ENCODE results near the gene JPT2.
"Not testable (repeated sequence)": the region's sequence is repeated elsewhere in the genome, so short reads cannot be mapped to it uniquely, and the experiment has no call there.

JPT2 gene

GRCh38 chr16:1713933-1714332, 35.9 kb downstream of the JPT2 start:
- no peaks in the 10 kb centered on the region for H3K9me3 ChIP-seq (ENCODE audit: control insufficient read depth in 5 of 5, low read length in 5 of 5)
- peaks cover 0 to 3% (median 0%) of the 10 kb centered on the region in 5 donors for H3K36me3 ChIP-seq (ENCODE audit: control insufficient read depth in 5 of 5, insufficient read depth in 5 of 5, low read length in 5 of 5)
- no peak overlapping the region for H3K27ac ChIP-seq (ENCODE audit: low read depth, low read length)
- no peak overlapping the region for H3K9ac ChIP-seq (ENCODE audit: low read length in 5 of 5)
- no peaks in the 10 kb centered on the region for H3K27me3 ChIP-seq (ENCODE audit: control insufficient read depth in 5 of 5, insufficient read depth in 4 of 5, low read length in 5 of 5)
- no peak overlapping the region for H3K4me3 ChIP-seq (ENCODE audit: low read depth in 1 of 5, low read length in 5 of 5)
- H3K4me1 ChIP-seq (ENCODE audit: control insufficient read depth in 5 of 5, insufficient read depth in 5 of 5, low read length in 5 of 5), result peaks cover 0 to 25% (median 14%) of the 10 kb centered on the region in 5 donors

GRCh38 chr16:1715220-1715619, 37.1 kb downstream of the JPT2 start:
- Histone ChIP-seq H3K27ac (ENCODE audit: low read depth, low read length) (no peak overlapping the region), H3K4me1 (ENCODE audit: control insufficient read depth in 5 of 5, insufficient read depth in 5 of 5, low read length in 5 of 5) (peaks cover 0 to 17% (median 8%) of the 10 kb centered on the region in 5 donors), H3K27me3 (ENCODE audit: control insufficient read depth in 5 of 5, insufficient read depth in 4 of 5, low read length in 5 of 5) (no peaks in the 10 kb centered on the region), H3K9me3 (ENCODE audit: control insufficient read depth in 5 of 5, low read length in 5 of 5) (no peaks in the 10 kb centered on the region), H3K4me3 (ENCODE audit: low read depth in 1 of 5, low read length in 5 of 5) (no peak overlapping the region), H3K36me3 (ENCODE audit: control insufficient read depth in 5 of 5, insufficient read depth in 5 of 5, low read length in 5 of 5) (peaks cover 0 to 3% (median 0%) of the 10 kb centered on the region in 5 donors), H3K9ac (ENCODE audit: low read length in 5 of 5) (no peak overlapping the region)

- H3K36me3 ChIP-seq (ENCODE audit: control insufficient read depth in 5 of 5, insufficient read depth in 5 of 5, low read length in 5 of 5); H3K9me3 ChIP-seq (ENCODE audit: control insufficient read depth in 5 of 5, low read length in 5 of 5); H3K9ac ChIP-seq (ENCODE audit: low read length in 5 of 5); H3K27me3 ChIP-seq (ENCODE audit: control insufficient read depth in 5 of 5, insufficient read depth in 4 of 5, low read length in 5 of 5); H3K27ac ChIP-seq (ENCODE audit: low read depth, low read length); H3K4me3 ChIP-seq (ENCODE audit: low read depth in 1 of 5, low read length in 5 of 5): not testable (repeated sequence)
- peaks cover 0 to 13% (median 9%) of the 10 kb centered on the region in 5 donors for H3K4me1 ChIP-seq (ENCODE audit: control insufficient read depth in 5 of 5, insufficient read depth in 5 of 5, low read length in 5 of 5)
Measured at GRCh38 chr16:1718236-1718635, 40.2 kb downstream of the JPT2 start.

- H3K4me3 ChIP-seq (ENCODE audit: low read depth in 1 of 5, low read length in 5 of 5); H3K27me3 ChIP-seq (ENCODE audit: control insufficient read depth in 5 of 5, insufficient read depth in 4 of 5, low read length in 5 of 5); H3K27ac ChIP-seq (ENCODE audit: low read depth, low read length); H3K9ac ChIP-seq (ENCODE audit: low read length in 5 of 5); H3K36me3 ChIP-seq (ENCODE audit: control insufficient read depth in 5 of 5, insufficient read depth in 5 of 5, low read length in 5 of 5); H3K9me3 ChIP-seq (ENCODE audit: control insufficient read depth in 5 of 5, low read length in 5 of 5): not testable (repeated sequence)
- H3K4me1 ChIP-seq (ENCODE audit: control insufficient read depth in 5 of 5, insufficient read depth in 5 of 5, low read length in 5 of 5), result peaks cover 0 to 19% (median 10%) of the 10 kb centered on the region in 5 donors
Measured at GRCh38 chr16:1719559-1720229, 41.6 kb downstream of the JPT2 start.

- Histone ChIP-seq H3K27me3 (ENCODE audit: control insufficient read depth in 5 of 5, insufficient read depth in 4 of 5, low read length in 5 of 5) (no peaks in the 10 kb centered on the region), H3K9ac (ENCODE audit: low read length in 5 of 5) (no peak overlapping the region), H3K4me3 (ENCODE audit: low read depth in 1 of 5, low read length in 5 of 5) (no peak overlapping the region), H3K27ac (ENCODE audit: low read depth, low read length) (no peak overlapping the region), H3K9me3 (ENCODE audit: control insufficient read depth in 5 of 5, low read length in 5 of 5) (no peaks in the 10 kb centered on the region), H3K4me1 (ENCODE audit: control insufficient read depth in 5 of 5, insufficient read depth in 5 of 5, low read length in 5 of 5) (peaks cover 0 to 19% (median 10%) of the 10 kb centered on the region in 5 donors), H3K36me3 (ENCODE audit: control insufficient read depth in 5 of 5, insufficient read depth in 5 of 5, low read length in 5 of 5) (peaks cover 0 to 14% (median 10%) of the 10 kb centered on the region in 5 donors)
Measured at GRCh38 chr16:1721372-1721771, 43.3 kb downstream of the JPT2 start.

GRCh38 chr16:1723450-1724147, 45.5 kb downstream of the JPT2 start:
- Histone ChIP-seq H3K36me3 (ENCODE audit: control insufficient read depth in 5 of 5, insufficient read depth in 5 of 5, low read length in 5 of 5) (peaks cover 0 to 37% (median 29%) of the 10 kb centered on the region in 5 donors), H3K27ac (ENCODE audit: low read depth, low read length) (no peak overlapping the region), H3K27me3 (ENCODE audit: control insufficient read depth in 5 of 5, insufficient read depth in 4 of 5, low read length in 5 of 5) (no peaks in the 10 kb centered on the region), H3K4me3 (ENCODE audit: low read depth in 1 of 5, low read length in 5 of 5) (no peak overlapping the region), H3K9ac (ENCODE audit: low read length in 5 of 5) (no peak overlapping the region), H3K9me3 (ENCODE audit: control insufficient read depth in 5 of 5, low read length in 5 of 5) (no peaks in the 10 kb centered on the region), H3K4me1 (ENCODE audit: control insufficient read depth in 5 of 5, insufficient read depth in 5 of 5, low read length in 5 of 5) (peaks cover 0 to 19% (median 10%) of the 10 kb centered on the region in 5 donors)

- Histone ChIP-seq H3K4me3 (ENCODE audit: low read depth in 1 of 5, low read length in 5 of 5) (no peak overlapping the region), H3K9ac (ENCODE audit: low read length in 5 of 5) (no peak overlapping the region), H3K27me3 (ENCODE audit: control insufficient read depth in 5 of 5, insufficient read depth in 4 of 5, low read length in 5 of 5) (no peaks in the 10 kb centered on the region), H3K4me1 (ENCODE audit: control insufficient read depth in 5 of 5, insufficient read depth in 5 of 5, low read length in 5 of 5) (peaks cover 0 to 19% (median 10%) of the 10 kb centered on the region in 5 donors), H3K27ac (ENCODE audit: low read depth, low read length) (no peak overlapping the region), H3K36me3 (ENCODE audit: control insufficient read depth in 5 of 5, insufficient read depth in 5 of 5, low read length in 5 of 5) (peaks cover 0 to 45% (median 38%) of the 10 kb centered on the region in 5 donors), H3K9me3 (ENCODE audit: control insufficient read depth in 5 of 5, low read length in 5 of 5) (no peaks in the 10 kb centered on the region)
Measured at GRCh38 chr16:1724491-1724890, 46.4 kb downstream of the JPT2 start.

- Histone ChIP-seq H3K36me3 (ENCODE audit: control insufficient read depth in 5 of 5, insufficient read depth in 5 of 5, low read length in 5 of 5) (peaks cover 0 to 60% (median 45%) of the 10 kb centered on the region in 5 donors), H3K9ac (ENCODE audit: low read length in 5 of 5) (no peak overlapping the region), H3K27me3 (ENCODE audit: control insufficient read depth in 5 of 5, insufficient read depth in 4 of 5, low read length in 5 of 5) (no peaks in the 10 kb centered on the region), H3K4me1 (ENCODE audit: control insufficient read depth in 5 of 5, insufficient read depth in 5 of 5, low read length in 5 of 5) (peaks cover 0 to 27% (median 12%) of the 10 kb centered on the region in 5 donors), H3K9me3 (ENCODE audit: control insufficient read depth in 5 of 5, low read length in 5 of 5) (no peaks in the 10 kb centered on the region), H3K27ac (ENCODE audit: low read depth, low read length) (no peak overlapping the region), H3K4me3 (ENCODE audit: low read depth in 1 of 5, low read length in 5 of 5) (no peak overlapping the region)
Measured at GRCh38 chr16:1726661-1727502, 48.8 kb downstream of the JPT2 start.

- Histone ChIP-seq H3K36me3 (ENCODE audit: control insufficient read depth in 5 of 5, insufficient read depth in 5 of 5, low read length in 5 of 5) (peaks cover 0 to 70% (median 55%) of the 10 kb centered on the region in 5 donors), H3K4me3 (ENCODE audit: low read depth in 1 of 5, low read length in 5 of 5) (no peak overlapping the region), H3K27me3 (ENCODE audit: control insufficient read depth in 5 of 5, insufficient read depth in 4 of 5, low read length in 5 of 5) (no peaks in the 10 kb centered on the region), H3K27ac (ENCODE audit: low read depth, low read length) (no peak overlapping the region), H3K9me3 (ENCODE audit: control insufficient read depth in 5 of 5, low read length in 5 of 5) (no peaks in the 10 kb centered on the region), H3K4me1 (ENCODE audit: control insufficient read depth in 5 of 5, insufficient read depth in 5 of 5, low read length in 5 of 5) (peaks cover 0 to 24% (median 9%) of the 10 kb centered on the region in 5 donors), H3K9ac (ENCODE audit: low read length in 5 of 5) (no peak overlapping the region)
Measured at GRCh38 chr16:1727651-1728624, 49.9 kb downstream of the JPT2 start.
